ENCODE results near the gene GNAL. TPM values are rescaled to one million over a fixed set of nuclear protein-coding genes. Genes with fewer than 3 reads are reported as not detected.

Gene GNAL
- total RNA-seq, 6 experiments from 2014 or later: 0.09 to 0.21 (median 0.17) TPM

DNA sequence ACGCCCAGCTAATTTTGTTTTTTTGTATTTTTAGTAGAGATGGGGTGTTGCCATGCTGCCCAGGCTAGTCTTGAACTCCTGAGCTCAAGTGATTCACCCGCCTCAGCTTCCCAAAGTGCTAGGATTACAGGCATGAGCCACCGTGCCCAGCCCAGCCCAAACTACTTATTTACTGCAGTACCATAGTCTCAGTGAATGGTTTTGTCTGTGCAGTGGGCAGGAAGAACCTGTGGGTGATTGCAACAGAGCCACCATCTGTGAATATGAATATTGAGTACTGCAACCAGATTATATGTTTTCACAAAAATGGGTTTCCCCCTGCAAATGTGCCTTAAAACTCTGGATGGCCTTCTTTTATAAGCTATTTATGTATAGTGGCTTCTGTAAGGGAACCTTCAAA, 210.0 kb downstream of the GNAL start:
- Mint-ChIP-seq H3K27me3 (ENCODE audit: insufficient read depth) (no peaks in the 10 kb centered on the region), H3K27ac (no peak overlapping the region), H3K9me3 (no peaks in the 10 kb centered on the region), H3K4me3 (no peak overlapping the region), H3K4me1 (ENCODE audit: low read depth) (peaks cover 11% of the 10 kb centered on the region), H3K36me3 (ENCODE audit: low read depth) (peaks cover 42% of the 10 kb centered on the region)
- DNase-seq: no peak
- no peak for TF ChIP-seq CTCF (IDR thresholded peaks at IDR 0.05)

DNA sequence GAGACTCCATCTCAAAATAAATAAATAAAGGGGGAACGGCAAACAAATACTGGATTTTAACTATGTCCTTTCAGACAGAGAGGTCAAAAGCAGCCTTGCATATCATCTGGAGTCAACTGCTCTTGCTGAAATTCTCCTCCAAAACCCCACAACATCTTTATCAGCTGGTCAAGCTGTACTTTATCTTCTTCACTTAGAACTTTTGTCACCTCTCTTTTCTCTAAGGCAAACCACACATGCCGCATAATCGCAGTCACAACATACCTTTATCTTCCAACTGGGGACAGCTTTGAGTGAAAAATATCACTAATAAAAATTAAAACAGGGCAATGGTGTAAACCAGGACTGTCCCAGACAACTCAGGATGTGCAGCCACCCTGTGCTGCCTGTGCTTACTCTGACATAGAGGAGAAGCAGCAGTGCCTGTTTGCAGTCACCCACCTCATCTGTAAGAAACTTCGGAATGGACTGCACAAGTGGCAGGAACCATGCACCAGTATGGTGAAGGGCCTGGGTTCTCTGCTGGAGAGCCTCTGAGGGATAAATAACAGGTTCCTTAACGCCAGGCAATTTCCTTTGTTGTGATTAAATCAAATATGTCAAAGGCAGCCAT, 212.9 kb downstream of the GNAL start:
- Mint-ChIP-seq H3K27me3 (ENCODE audit: insufficient read depth) (no peaks in the 10 kb centered on the region), H3K36me3 (ENCODE audit: low read depth) (peaks cover 28% of the 10 kb centered on the region), H3K4me3 (no peak overlapping the region), H3K4me1 (ENCODE audit: low read depth) (peaks cover 2% of the 10 kb centered on the region; the same call in 1 of the 2 replicates), H3K27ac (no peak overlapping the region), H3K9me3 (no peaks in the 10 kb centered on the region)
- TF ChIP-seq CTCF (IDR thresholded peaks at IDR 0.05): no peak
- no peak for DNase-seq

DNA sequence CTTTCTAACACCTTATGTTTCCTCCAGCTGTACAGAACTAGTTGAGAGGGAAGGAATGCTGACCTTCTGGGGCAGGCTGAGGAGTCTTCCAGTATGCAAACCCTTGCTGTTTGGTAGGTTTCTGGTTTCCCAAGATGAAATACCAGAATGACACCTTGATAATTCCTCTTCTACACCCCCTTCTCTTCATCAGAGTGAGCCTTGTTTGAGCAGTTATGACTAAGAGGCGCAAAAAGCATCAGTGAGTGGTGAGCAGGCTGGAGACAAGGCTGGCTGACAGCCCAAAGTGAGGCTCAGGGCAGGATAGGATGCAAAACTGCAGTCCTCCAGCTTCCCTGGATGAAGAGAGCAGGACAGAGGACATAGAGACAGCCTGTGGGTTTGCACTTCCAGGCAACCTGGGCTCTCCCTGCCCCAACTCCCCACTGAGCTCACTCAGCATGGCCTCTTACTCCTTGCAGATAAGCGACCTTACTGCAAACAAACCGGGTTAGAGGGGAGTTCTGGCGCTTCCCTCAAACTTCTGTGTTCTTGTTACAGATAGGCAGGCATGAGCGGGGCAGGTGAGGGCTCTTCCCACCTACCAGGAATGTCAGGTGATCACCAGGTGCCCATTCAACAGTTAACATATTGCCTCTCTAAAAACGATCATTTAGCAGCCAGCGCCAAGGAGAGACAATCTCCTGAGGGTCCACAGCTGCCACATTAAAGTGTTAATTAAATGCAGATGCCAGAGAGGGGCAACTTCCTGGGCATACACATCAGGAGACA, 213.6 kb downstream of the GNAL start:
- H3K4me3 Mint-ChIP-seq: no peak overlapping the region
- no peak for TF ChIP-seq CTCF (IDR thresholded peaks at IDR 0.05)
- no peaks in the 10 kb centered on the region for H3K9me3 Mint-ChIP-seq
- DNase-seq: no peak
- H3K27me3 Mint-ChIP-seq (ENCODE audit: insufficient read depth): no peaks in the 10 kb centered on the region
- H3K4me1 Mint-ChIP-seq (ENCODE audit: low read depth): peaks cover 10% of the 10 kb centered on the region; the same call in 1 of the 2 replicates
- H3K36me3 Mint-ChIP-seq (ENCODE audit: low read depth): peaks cover 25% of the 10 kb centered on the region
- no peak overlapping the region for H3K27ac Mint-ChIP-seq

GRCh38 chr18:11905613-11906012, 216.5 kb downstream of the GNAL start:
- Mint-ChIP-seq H3K36me3 (ENCODE audit: low read depth) (peaks cover 16% of the 10 kb centered on the region), H3K4me1 (ENCODE audit: low read depth) (peaks cover 21% of the 10 kb centered on the region), H3K27me3 (ENCODE audit: insufficient read depth) (peaks cover 2% of the 10 kb centered on the region; the same call in 1 of the 2 replicates), H3K9me3 (no peaks in the 10 kb centered on the region), H3K4me3 (no peak overlapping the region), H3K27ac (no peak overlapping the region)
- DNase-seq: no peak
- TF ChIP-seq CTCF (IDR thresholded peaks at IDR 0.05): no peak

DNA sequence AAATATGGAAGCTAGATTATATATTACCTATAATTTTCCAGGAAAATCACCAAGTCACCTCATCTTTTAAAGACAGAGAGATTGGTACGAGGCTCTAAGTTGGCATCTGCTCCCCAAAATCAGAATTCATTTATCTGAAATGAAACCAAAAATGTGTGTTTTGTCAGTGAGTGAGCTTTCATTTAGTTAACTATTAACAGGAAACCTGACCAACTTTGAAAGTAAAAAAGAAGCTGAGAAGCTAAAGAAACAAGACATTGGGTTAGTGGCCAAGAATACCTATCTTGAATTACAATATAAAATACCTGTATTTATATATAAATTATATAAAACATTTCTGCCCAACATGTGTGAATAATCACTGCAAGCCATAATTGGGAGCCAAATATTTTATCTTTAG, 217.1 kb downstream of the GNAL start:
- Mint-ChIP-seq H3K9me3 (no peaks in the 10 kb centered on the region), H3K4me3 (no peak overlapping the region), H3K27ac (no peak overlapping the region)

More for the DNA sequence above, 217.1 kb downstream of the GNAL start:
- peaks cover 2% of the 10 kb centered on the region; the same call in 1 of the 2 replicates for H3K27me3 Mint-ChIP-seq (ENCODE audit: insufficient read depth)
- TF ChIP-seq CTCF (IDR thresholded peaks at IDR 0.05): no peak
- peaks cover 16% of the 10 kb centered on the region for H3K36me3 Mint-ChIP-seq (ENCODE audit: low read depth)
- DNase-seq: no peak
- peaks cover 21% of the 10 kb centered on the region for H3K4me1 Mint-ChIP-seq (ENCODE audit: low read depth)
